Fibroblast of the aortic adventitia (primary cell): ENCODE data around the gene CHMP1A. TPM values are rescaled to one million over a fixed set of nuclear protein-coding genes. Genes with fewer than 3 reads are reported as not detected.

ENCODE experiments used
- DNase-seq: peaks from one replicate; pipeline ENCODE4 v3.0.0-alpha.2; 2010; ENCODE audit warnings: low read depth
- H3K4me3 ChIP-seq: 2 replicates; pipeline ENCODE4 v1.5.1; 2011; ENCODE audit warnings: low read depth, mild to moderate bottlenecking, control low read depth, low read length, moderate library complexity
- total RNA-seq: library from RNA; depleted of rRNA; stranded (reverse); fragments of >200 nt; gene quantifications from 2 replicates; pipeline ENCODE4 v1.2.3, GENCODE V29; 2012; ENCODE audit warnings: low replicate concordance
- TF ChIP-seq, protein P1 (sequence below): IDR thresholded peaks from 2 replicates; pipeline ENCODE4 v1.5.1; 2011; ENCODE audit warnings: mild to moderate bottlenecking, low read length, control low read depth, inconsistent platforms; ENCODE audit not compliant: insufficient read depth

CHMP1A gene
- total RNA-seq, 1 donor: 80.0 TPM

DNA sequence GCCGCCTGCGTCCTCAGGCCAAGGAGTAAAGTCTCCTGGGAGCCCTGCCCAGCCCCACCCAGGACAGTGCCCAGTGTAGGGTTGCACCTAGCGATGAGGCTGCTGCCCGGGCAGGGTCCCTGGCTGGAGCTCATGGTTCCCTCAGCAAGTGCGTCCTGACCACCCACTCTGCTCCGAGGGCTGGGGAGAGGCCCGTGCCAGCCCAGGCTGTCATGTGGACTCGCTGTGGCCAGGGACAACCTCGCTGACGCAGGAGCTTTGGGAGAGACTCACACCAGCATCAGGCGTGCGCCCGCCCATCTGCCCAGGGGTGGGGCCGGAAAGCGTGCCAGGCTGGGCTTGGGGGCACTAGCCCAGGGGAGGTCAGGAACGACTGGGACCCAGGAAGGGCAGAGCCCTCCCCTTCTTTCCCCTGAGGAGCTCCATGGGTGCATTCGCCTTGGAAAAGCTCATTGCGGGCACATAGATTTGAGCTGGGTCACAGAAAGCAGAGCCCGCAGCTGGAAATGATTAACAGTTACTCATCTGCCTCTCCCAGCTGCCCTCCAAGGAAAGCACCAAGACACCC, 24.4 kb downstream of the CHMP1A start:
- H3K4me3 ChIP-seq: no peak overlapping the region

DNA sequence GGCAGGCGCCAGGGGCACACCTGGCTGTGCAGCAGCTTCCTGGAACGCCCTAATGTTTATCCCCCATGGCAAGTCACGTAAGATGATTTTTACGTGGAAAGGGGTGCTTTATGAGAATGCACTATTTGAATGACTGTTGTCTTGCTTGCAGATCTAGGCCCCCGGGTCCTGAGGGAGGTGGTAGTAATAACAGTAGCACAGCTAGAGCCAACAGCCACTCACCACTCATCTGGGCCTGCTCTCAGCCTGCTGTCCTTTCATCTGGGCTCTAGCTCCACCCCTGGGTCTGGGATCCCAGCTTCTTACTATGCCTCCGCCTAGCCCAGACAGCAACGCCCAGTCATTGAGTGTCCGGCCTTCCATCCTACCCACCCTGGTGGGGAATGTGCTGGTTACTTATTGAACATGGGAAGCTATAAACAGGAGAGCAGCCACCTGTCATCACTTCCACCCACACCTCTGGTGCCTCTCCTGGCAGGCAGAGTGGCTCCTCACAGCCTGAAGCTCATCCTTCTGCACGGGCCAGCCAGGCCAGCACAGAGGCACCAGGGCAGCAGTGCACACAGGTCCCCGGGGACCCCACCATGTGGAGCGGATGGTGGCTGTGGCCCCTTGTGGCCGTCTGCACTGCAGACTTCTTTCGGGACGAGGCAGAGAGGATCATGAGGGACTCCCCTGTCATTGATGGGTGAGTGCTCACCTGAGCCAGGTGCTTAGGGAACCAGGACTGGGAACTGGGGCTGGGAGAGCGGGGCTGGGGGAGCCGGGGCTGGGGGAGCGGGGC, 27.5 kb downstream of the CHMP1A start:
- TF ChIP-seq, protein P1, sequence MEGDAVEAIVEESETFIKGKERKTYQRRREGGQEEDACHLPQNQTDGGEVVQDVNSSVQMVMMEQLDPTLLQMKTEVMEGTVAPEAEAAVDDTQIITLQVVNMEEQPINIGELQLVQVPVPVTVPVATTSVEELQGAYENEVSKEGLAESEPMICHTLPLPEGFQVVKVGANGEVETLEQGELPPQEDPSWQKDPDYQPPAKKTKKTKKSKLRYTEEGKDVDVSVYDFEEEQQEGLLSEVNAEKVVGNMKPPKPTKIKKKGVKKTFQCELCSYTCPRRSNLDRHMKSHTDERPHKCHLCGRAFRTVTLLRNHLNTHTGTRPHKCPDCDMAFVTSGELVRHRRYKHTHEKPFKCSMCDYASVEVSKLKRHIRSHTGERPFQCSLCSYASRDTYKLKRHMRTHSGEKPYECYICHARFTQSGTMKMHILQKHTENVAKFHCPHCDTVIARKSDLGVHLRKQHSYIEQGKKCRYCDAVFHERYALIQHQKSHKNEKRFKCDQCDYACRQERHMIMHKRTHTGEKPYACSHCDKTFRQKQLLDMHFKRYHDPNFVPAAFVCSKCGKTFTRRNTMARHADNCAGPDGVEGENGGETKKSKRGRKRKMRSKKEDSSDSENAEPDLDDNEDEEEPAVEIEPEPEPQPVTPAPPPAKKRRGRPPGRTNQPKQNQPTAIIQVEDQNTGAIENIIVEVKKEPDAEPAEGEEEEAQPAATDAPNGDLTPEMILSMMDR: no peak
- DNase-seq: no peak
- no peak overlapping the region for H3K4me3 ChIP-seq

More for the DNA sequence above, 24.4 kb downstream of the CHMP1A start:
- TF ChIP-seq, protein P1: no peak
- peak; percentile 59 for DNase-seq

DNA sequence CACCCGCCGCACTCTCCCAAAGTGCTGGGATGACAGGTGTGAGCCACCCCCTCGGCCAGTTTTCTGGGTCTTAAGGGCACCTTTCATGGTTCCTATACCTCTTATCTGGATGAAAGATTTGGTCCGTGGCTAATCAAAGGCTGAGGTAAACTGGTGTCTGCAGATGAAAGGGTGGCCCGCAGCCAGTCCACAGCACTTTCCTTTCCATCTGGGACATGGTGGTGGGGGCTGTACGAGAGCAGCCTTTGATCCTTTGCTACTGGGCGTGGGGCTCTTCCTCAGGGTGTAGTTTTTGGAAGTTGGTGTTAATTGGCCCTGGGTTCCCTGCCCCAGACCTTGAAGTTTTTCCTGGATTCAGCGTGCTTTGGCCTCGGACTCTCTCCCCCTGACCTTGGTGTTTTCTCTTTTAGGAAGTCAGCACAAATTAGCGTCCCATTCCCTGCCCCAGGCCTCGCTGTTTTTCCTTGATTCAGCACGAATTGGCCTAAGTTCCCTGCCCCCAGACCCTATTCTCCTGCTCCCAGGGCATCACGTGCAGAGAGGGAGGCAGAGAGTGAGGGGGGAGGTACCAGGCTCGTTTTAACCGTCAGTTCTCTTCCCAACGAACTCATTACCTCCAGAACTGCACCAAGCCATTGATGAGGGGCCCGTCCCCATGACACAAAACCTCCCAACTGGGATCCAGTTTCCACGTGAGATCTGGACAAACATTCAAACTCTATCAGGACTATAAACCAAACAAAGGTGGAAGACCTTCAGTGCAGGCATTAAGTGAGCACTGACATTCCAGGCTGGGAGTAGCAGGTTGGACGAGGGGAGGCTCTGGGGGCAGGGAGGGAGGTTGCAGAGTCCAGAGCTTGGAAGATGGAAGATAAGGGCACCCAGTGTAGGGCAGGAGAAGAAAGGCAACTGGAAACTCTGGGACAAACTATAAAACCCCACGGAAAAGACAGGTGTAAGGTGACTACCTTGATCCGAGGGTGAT, 32.4 kb downstream of the CHMP1A start:
- TF ChIP-seq, protein P1: no peak
- H3K4me3 ChIP-seq: no peak overlapping the region
- DNase-seq: no peak

DNA sequence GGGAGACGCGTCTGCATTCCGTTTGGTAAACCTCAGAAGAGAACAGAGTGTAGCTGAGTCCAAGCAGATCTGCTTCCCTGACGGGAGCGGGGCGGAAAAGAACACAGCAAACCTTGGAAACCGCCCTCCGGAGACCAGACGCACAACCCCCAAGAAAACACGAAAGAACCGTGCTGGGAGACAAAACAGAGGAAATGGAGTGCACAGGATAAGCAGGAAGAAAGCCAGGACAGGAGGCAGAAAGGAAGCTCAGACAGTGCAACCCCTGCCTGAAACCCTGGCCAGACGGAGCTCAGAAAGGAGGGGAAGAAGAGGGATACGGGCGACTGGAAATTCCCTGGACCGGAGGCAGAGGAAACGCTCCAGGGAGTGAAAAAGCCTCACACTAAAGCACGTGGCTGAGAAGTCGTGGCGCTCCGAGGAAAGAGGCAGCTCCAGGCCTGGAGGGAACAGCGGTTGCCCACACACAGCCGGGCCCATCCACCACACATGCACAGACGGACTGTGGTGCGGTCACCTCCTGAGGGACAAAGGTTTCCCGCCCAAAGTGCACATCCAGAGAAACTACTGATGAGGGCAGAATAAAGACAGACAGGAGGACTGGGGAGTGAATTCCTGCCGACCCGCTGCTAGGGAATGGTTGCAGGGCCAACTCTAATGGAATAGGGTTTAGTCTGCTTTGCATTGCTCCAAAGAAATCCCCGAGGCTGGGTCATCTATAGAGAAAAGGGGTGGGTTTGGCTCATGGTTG, 33.8 kb downstream of the CHMP1A start:
- TF ChIP-seq, protein P1: no peak
- H3K4me3 ChIP-seq: no peak overlapping the region

DNA sequence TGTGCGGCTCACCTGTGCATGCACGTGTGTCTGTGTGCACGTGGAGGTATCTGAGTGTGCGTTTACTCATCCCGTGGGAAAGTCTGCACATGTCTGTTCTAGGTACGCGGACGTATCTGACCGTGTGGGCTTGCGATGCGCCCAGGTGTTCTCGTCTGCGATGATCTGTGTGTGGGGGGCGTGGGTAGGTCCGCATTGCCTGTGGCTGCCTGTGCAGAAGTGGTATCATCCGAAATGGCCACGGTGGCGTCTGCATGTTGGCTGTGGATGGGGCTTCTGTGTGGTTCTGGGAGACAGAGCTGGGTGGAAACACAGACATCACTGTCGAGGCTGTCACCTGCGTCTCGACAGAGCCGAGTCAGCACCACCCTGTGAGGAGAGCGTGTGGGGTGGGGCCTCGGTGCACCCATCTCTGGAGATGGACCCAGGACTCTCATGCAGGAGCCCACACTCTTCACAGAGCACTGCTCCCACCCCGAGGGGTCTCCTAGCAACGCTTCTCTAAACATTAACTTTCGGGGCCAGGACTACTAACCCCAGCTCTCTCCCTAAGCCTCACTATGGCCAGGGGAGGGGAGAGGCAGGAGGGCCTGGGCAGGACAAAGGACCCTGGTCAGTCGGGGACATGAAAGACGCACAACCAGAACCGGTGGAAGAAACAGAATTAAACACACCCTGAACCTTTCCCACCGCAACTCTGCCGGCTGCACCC, 35.7 kb downstream of the CHMP1A start:
- DNase-seq: no peak
- H3K4me3 ChIP-seq: no peak overlapping the region
- TF ChIP-seq, protein P1: no peak

More for the DNA sequence above, 33.8 kb downstream of the CHMP1A start:
- DNase-seq: peak; percentile 69
